PC-3 (cell line): ENCODE data around the gene SLC25A24. TPM values are rescaled to one million over a fixed set of nuclear protein-coding genes. Genes with fewer than 3 reads are reported as not detected.
"Not testable (repeated sequence)": the region's sequence is repeated elsewhere in the genome, so short reads cannot be mapped to it uniquely, and the experiment has no call there.

Experiments
- ATAC-seq: fragments of 200-7000 bp; cut with Tn5 transposase; 2 replicates; pipeline ENCODE4 v1.9.1; 2020; ENCODE audit warnings: mild to moderate bottlenecking, moderate library complexity
- BruUV-seq: library from RNA; stranded (reverse); fragments of 400-500 nt; replicated peaks from 2 replicates; lab custom pipeline; 2021; lab: Mats Ljungman, UMichigan
- CTCF ChIA-PET: fragments of 300-600 bp; sonication (Branson Sonifier 250); formaldehyde crosslinking; loops from one replicate; lab custom pipeline; 2022; ENCODE audit warnings: antibody characterized with exemption; lab: Charles Lee
- POLR2A ChIA-PET: fragments of 300-600 bp; sonication (Branson Sonifier 250); formaldehyde crosslinking; loops from one replicate; lab custom pipeline; 2022; ENCODE audit warnings: antibody characterized with exemption; ENCODE audit not compliant: unreplicated experiment; lab: Charles Lee
- DNase-seq: peaks from one replicate; pipeline ENCODE4 v3.0.0-alpha.2; 2015
- H2AFZ ChIP-seq: fragments of 300-600 bp; sonication (generic); 2 replicates; pipeline ENCODE4 v1.6.0; 2016; ENCODE audit warnings: antibody characterized with exemption, low read length
- H3F3A ChIP-seq: fragments of 300-600 bp; sonication (generic); one replicate; pipeline ENCODE4 v1.6.0; 2017; ENCODE audit warnings: antibody characterized with exemption, low read length, control low read depth, mild to moderate bottlenecking; ENCODE audit not compliant: unreplicated experiment
- H3K27ac ChIP-seq: fragments of 300-600 bp; sonication (generic); 2 replicates; pipeline ENCODE4 v1.5.1; 2016; ENCODE audit warnings: mild to moderate bottlenecking, low read length
- H3K27me3 ChIP-seq: fragments of 300-600 bp; sonication (generic); 2 replicates; pipeline ENCODE4 v1.6.1; 2016; ENCODE audit warnings: low read length, mixed read lengths
- H3K36me3 ChIP-seq: fragments of 300-600 bp; sonication (generic); 2 replicates; pipeline ENCODE4 v1.6.1; 2016; ENCODE audit warnings: low read depth, mixed run types, low read length, mixed read lengths
- H3K4me1 ChIP-seq: fragments of 300-600 bp; sonication (generic); 2 replicates; pipeline ENCODE4 v1.5.1; 2016; ENCODE audit warnings: low read length; ENCODE audit not compliant: insufficient read depth
- H3K4me2 ChIP-seq: fragments of 300-600 bp; sonication (generic); 2 replicates; pipeline ENCODE4 v1.6.0; 2016; ENCODE audit warnings: low read length
- H3K4me3 ChIP-seq: fragments of 300-600 bp; sonication (generic); 2 replicates; pipeline ENCODE4 v1.5.1; 2016; ENCODE audit warnings: mild to moderate bottlenecking, low read length, mixed read lengths
- H3K79me2 ChIP-seq: fragments of 300-600 bp; sonication (generic); 2 replicates; pipeline ENCODE4 v1.6.1; 2017; ENCODE audit warnings: low read length, mixed read lengths
- H3K9ac ChIP-seq: fragments of 300-600 bp; sonication (generic); 2 replicates; pipeline ENCODE4 v1.6.0; 2016; ENCODE audit warnings: mild to moderate bottlenecking, low read length
- H3K9me2 ChIP-seq: fragments of 300-600 bp; sonication (generic); replicated peaks from 2 replicates; pipeline ENCODE4 v1.6.1; 2016; ENCODE audit warnings: mixed run types, low read length, mixed read lengths
- H3K9me3 ChIP-seq: fragments of 300-600 bp; sonication (generic); 2 replicates; pipeline ENCODE4 v1.6.1; 2016; ENCODE audit warnings: low read length, mixed read lengths
- H4K20me1 ChIP-seq: fragments of 300-600 bp; sonication (generic); 2 replicates; pipeline ENCODE4 v1.6.1; 2016; ENCODE audit warnings: low read length, mixed read lengths
- CTCF ChIP-seq: fragments of 300-600 bp; sonication (generic); conservative IDR thresholded peaks from 2 replicates; pipeline ENCODE4 v1.5.1; 2017; ENCODE audit warnings: antibody characterized with exemption, low read depth, mild to moderate bottlenecking, low read length
- EZH2 ChIP-seq: fragments of 300-600 bp; sonication (generic); IDR thresholded peaks from one replicate; pipeline ENCODE4 v1.6.1; 2017; ENCODE audit warnings: antibody characterized with exemption, mild to moderate bottlenecking, low read length; ENCODE audit not compliant: unreplicated experiment
- EZH2phosphoT487 ChIP-seq: fragments of 300-600 bp; sonication (generic); IDR thresholded peaks from 2 replicates; pipeline ENCODE4 v1.6.1; 2018; ENCODE audit warnings: mild to moderate bottlenecking, antibody characterized with exemption, low read length, borderline replicate concordance
- intact Hi-C: fragments of 100-400 bp; cut with micrococcal nuclease; formaldehyde crosslinking; loops from 2 replicates; pipeline ENCODE4 v1.9.0; 2023
- total RNA-seq: library from RNA; depleted of rRNA; stranded (reverse); fragments of >200 nt; gene quantifications from 2 replicates; pipeline ENCODE4 v1.2.3, GENCODE V29; 2014

Gene SLC25A24
- total RNA-seq, 1 experiment from 2014 or later = 30.3 TPM

- BruUV-seq = no TSS peak
- intact Hi-C loops = no loop called here
- H3K79me2 ChIP-seq = no peaks in the 10 kb centered on the region
- H3K9me3 ChIP-seq = no peaks in the 10 kb centered on the region
- no peaks in the 10 kb centered on the region for H3K9me2 ChIP-seq
- no peak overlapping the region for H3K4me3 ChIP-seq
- H3K27me3 ChIP-seq = no peaks in the 10 kb centered on the region
- H3F3A ChIP-seq = no peaks in the 10 kb centered on the region
- DNase-seq (no peak), ATAC-seq (no peak)
- ChIA-PET POLR2A (no interaction called here), CTCF (no interaction called here)
- H3K27ac ChIP-seq = no peak overlapping the region
- H3K4me2 ChIP-seq = no peak overlapping the region
- H3K36me3 ChIP-seq = no peaks in the 10 kb centered on the region
- no peaks in the 10 kb centered on the region for H3K4me1 ChIP-seq
- H2AFZ ChIP-seq = no peak overlapping the region
- no peak overlapping the region for H3K9ac ChIP-seq
- H4K20me1 ChIP-seq = no peaks in the 10 kb centered on the region
- TF ChIP-seq EZH2phosphoT487 = no peak
- no peak for TF ChIP-seq CTCF
- no peak for TF ChIP-seq EZH2
These were observed 9.4 kb upstream of the SLC25A24 start for GRCh38 chr1:108209456-108210108.

- no peaks in the 10 kb centered on the region for H3K27me3 ChIP-seq
- no peaks in the 10 kb centered on the region for H4K20me1 ChIP-seq
- ChIA-PET CTCF (no interaction called here), POLR2A (no interaction called here)
- H3K4me3 ChIP-seq = no peak overlapping the region
- no peak overlapping the region for H3K27ac ChIP-seq
- no peak for DNase-seq
- no peaks in the 10 kb centered on the region for H3K9me2 ChIP-seq
- TF ChIP-seq CTCF = no peak
- no peak for TF ChIP-seq EZH2phosphoT487
- TF ChIP-seq EZH2 = no peak
- H3F3A ChIP-seq = no peaks in the 10 kb centered on the region
- no peaks in the 10 kb centered on the region for H3K9me3 ChIP-seq
- H2AFZ ChIP-seq = no peak overlapping the region
- ATAC-seq = no peak
- H3K36me3 ChIP-seq = no peaks in the 10 kb centered on the region
- BruUV-seq = no TSS peak
- H3K79me2 ChIP-seq = no peaks in the 10 kb centered on the region
- H3K9ac ChIP-seq = no peak overlapping the region
- intact Hi-C loops = no loop called here
- H3K4me2 ChIP-seq = no peak overlapping the region
- no peaks in the 10 kb centered on the region for H3K4me1 ChIP-seq
These were observed 8.7 kb upstream of the SLC25A24 start for GRCh38 chr1:108208724-108209446.

GRCh38 chr1:108203582-108203981, 3.4 kb upstream of the SLC25A24 start:
- H3K27me3 ChIP-seq, CTCF ChIA-PET, H3K4me1 ChIP-seq, POLR2A ChIA-PET, H2AFZ ChIP-seq, H3K9ac ChIP-seq, H3K4me3 ChIP-seq, H3K4me2 ChIP-seq, DNase-seq, H3K9me2 ChIP-seq, H3F3A ChIP-seq, H3K36me3 ChIP-seq, BruUV-seq, ATAC-seq, H3K9me3 ChIP-seq, H4K20me1 ChIP-seq, H3K27ac ChIP-seq: not testable (repeated sequence)
- peaks cover 14% of the 10 kb centered on the region for H3K79me2 ChIP-seq
- intact Hi-C loops = loop anchor here (5.0 kb wide), 2 partner anchors 421 to 439 kb away; no protein-coding TSS in a partner anchor
